ENCODE results near the gene DNAAF8.

The DNAAF8 gene

DNA sequence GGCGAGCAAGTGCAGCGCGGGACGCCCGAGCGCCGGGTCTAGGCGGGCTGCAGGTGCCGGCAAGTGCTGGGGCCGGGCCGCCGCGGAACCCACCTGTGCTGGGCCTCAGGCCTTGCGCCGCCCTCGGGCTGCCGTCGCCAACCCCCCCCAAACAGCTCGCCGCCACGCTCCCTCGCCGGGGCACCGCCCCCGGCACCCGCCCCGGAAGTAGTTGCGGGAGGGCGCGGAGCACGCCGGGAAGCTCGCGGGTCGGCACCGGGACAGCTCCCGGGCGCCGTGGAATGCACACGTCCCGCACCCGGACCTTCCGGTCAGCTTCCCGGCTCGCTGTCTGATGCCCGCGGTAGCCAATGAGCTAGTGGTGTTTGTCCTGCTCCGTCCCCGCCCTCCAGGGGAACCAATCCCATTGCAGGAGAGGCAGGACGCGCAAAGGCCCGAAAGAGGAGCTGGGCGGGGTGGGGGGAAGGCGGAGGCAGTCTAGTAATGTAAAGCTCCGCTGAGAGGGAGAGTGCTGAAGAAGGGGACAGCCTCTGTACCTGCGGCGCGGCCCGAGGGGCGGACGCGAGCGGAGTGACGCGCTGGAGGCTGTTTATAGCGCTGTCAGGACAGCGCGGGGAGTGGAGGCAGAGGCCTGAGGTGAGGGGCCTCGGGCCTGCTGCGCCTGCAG, at the start of gene DNAAF8, which contains the start of gene ANKS3:
Gene DNAAF8 (plus strand): TSS at position 475 of the 667 bp plus-strand sequence. CDS start 1,978 bp downstream, outside the sequence.
Gene ANKS3 (minus strand): TSS at position 209 of the 667 bp plus-strand sequence. CDS start 4,122 bp downstream, outside the sequence.
- DNase-seq (ENCODE audit: low read depth), result peak; percentile 99

DNA sequence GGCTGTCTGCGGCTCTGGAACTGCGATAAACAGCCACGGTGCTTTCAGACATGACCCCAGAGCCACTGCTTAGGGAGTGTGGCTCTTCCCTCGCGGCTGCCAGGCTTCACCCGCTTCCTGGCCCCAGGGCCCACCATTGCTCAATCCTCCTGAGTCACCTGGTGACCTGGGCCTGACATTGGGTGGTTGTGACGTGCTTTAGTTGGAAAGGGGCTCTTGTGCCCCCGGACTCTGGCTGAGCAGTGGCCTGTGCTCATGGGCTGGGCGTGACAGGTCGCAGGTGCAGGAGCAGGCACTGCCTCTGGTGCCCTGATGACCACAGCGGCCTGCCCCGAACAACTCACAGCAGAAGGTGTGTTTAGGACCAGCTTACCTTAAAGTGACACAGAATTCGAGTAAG, 49.6 kb upstream of the DNAAF8 start:
- no peak for DNase-seq (ENCODE audit: low read depth)

DNA sequence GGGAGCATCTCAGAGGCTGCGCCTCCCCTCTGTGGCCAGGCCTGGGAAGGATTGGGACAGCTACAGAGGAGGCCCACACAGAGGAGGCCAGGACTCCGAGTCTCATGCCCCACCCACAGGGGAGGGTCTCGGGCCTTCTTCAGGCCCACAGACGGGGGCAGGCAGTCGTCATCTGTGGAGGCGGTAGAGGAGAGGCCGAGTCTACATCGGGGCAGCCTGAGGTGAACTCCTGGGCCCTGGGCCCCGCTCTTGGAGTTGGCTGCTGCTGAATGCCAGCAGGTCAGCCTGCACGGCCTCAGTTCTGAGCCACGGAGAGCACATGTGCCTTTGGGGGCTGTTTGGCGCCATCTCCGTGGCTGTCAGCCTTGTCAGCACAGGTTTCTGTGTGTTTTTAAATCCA, 49.0 kb upstream of the DNAAF8 start:
- DNase-seq (ENCODE audit: low read depth), result no peak

DNA sequence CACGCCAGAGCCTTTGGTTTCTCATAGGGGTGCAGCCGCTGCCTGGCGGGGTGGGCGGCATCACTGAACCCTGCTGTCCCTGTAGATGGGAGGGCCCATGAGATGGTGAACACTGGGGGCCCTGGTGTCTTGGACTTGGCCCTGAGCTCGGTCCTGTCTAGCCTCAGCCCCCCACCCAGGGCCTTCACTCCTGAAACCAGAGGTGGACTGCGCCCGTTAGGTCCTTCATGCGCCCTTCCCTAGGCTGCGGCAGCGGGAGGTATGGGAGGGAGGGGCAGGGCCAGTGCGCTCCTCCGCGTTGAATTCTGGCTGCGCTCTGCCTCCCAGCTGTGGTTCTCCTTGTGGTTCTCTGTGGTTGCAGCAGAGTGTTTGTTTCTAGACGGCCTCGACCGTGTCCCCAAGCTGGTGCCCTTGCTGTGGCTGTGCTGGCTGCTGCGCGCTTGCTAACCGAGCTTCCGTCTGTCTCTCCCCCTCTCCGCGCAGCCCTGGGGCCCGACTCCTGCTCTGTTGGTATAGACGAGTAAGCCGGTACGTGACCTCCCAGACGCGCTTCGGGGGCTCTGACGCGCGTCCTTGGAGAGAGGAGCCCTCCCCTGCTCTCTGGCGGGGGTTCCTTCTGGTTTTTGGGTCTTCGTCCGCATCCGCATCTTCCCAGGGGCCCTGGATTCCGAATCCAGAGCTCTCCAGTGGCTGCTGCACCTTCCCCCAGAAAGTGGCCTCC, 48.4 kb upstream of the DNAAF8 start:
- no peak for DNase-seq (ENCODE audit: low read depth)

DNA sequence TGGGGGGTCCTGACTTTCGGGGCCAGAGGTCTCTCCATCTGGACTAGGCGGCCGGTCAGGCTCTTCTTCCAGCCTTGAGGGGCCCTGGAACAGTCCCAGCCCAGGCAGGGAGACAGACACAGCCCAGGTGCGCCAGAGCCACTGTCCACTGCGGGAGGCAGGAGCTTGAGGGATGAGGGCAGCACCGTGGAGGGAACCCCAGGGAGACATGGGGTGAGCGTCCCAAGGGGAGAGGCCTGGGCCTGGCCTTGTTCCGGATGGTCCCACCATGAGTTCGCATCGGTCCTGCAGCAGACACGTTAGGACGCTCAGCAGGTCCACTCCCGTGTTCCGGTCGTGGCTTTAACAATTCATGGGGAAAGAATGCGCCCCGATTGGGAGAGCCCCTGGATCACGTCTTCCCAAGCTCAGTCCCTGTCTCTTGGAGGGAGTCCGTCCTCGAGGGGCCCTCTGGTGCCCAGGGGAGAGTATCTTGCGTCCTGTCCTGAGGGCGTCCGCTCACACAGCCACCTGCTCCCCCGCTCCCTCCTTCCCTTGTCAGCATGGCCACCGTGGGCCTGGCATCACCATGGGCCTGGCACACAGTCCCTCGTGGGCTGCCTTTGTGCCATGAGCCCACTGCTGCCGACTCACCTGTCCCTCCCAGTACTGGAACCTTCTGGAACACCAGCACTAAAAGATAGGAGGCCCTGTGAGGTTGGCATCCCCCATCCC, 47.7 kb upstream of the DNAAF8 start:
- no peak for DNase-seq (ENCODE audit: low read depth)

DNA sequence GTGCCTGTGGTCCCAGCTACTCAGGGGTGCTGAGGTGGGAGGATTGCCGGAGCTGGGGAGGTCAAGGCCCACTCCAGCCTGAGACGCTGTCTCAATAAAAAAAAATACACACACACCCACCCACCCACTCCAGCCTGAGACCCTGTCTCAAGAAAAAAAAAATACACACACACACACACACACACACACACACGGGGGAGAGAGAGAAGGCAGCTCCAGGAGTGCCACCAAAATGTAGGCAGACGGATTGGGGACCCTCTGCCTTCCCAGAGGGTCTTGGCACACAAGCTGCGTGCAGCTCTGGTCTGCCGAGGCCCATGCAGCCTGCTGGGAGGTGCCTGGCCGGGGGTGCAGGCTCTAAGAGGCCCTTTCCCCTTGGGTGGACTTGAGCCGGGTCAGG, 46.9 kb upstream of the DNAAF8 start:
- no peak for DNase-seq (ENCODE audit: low read depth)

DNA sequence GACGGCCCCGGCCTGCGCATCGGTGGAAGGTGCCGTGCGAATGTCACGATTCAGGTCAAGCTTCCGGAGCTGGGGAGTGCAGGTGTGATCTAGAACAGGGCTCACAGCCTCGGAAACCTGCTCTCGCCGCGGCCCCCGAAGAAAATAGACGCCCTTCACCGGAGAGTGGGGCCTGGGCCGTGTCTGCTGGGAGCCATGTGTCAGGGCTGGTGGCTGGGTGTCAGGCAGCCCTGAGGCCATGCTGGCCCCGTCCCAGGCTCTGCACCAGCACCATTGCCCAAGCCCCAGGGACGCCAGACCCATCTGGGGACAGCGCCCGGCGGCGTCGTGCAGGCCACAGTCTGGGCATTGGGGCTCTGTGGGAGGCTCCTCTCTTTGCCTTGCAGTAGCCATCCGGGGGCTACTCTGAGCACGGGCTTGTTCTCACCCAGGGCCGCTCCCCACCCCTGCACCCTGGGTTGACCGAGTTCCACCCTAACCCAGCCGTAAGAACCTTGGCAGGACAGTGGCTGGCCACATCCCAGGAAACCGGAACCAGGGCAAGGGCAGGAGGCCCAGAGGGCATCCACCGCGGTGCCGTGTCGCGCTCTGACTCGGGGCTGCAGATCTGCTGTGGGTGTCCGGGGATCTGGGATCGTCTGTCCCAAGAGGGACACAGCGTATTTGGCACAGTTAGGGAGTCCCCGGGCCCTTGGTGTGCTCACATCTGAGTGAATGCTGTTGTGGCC, 46.2 kb upstream of the DNAAF8 start:
- DNase-seq (ENCODE audit: low read depth), result no peak

DNA sequence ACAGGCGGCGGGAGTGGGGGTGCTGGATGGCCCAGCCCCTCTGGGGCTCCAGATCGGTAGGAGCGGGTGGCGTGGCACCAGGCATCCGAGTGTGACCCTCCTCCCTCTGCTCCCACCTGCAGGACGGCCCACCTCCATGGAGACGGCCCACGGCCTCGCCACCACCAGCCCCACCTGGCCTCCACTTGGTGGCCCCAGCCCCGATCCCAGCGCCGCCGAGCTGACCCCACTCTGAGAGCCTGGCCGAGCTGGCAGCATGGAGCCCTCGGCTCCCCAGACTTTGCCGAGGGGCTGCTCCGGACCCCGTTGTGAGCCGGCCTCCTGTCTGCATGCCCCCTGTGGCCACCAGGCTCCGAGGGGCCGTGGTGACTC, 45.7 kb upstream of the DNAAF8 start:
- no peak for DNase-seq (ENCODE audit: low read depth)

DNA sequence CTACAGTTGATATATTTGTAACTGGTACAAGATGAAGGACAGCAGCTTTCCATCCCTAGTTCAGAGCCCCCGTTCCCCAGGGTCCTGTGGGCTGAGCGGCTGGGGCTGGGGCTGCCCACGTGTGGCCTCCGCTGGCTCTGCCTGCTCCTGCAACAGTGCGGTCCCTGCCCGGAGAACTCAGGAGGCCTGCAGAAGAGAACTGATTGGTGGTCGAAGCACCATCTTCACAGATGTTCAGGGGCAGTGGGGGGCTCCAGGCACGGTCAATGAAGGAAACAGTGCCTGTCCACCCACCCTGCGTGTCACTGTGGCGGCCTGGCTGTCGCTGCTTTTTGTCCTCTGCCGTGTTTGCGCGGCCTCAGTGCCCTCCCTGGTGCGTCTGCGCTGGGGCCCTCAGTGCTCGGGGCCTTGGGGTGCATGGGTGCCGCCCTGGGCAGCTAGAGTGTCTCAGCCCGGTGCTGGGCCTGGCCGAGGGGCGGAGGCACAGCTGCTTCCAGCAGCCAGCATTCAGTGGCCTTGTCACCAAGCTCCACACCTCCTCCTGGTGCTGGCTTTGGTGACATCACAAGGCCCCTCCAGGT, 45.2 kb upstream of the DNAAF8 start:
- DNase-seq (ENCODE audit: low read depth), result no peak

DNA sequence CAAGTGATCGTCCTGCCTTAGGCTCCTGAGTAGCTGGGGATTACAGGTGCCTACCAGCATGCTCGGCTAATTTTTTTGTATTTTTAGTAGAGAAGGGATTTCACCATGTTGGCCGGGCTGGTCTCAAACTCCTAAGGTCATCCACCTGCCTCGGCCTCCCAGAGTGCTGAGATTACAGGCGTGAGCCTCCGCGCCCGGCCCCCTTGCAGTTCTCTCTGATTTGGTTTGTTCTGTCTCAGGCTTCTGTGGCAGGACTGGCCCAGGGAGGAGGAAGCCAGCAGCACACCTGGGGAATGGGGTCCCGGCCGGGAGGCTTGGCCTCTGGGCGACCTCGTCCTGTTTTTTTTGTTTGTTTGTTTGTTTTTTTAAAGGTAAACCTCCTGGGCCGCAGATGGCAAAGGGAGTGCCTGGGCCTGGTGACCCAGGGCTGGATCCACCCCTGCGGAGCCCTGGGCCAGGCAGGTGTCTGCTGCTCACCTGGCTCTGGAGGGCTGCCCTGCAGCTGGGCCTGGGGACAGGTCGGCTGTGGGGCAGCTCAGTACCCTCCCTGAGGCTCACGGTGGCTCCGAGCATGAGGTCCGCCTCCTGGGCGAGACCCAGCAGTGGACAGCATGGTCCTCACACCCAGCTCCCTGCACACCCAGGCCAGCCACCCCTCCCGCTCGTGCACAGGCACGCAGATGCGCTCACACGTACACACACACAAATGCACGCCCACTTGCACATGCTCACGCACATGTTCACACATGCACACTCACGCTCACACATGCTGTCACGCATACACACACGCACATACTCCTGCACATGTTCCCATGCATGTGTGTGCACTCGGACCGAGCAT, 44.3 kb upstream of the DNAAF8 start:
- no peak for DNase-seq (ENCODE audit: low read depth)

DNA sequence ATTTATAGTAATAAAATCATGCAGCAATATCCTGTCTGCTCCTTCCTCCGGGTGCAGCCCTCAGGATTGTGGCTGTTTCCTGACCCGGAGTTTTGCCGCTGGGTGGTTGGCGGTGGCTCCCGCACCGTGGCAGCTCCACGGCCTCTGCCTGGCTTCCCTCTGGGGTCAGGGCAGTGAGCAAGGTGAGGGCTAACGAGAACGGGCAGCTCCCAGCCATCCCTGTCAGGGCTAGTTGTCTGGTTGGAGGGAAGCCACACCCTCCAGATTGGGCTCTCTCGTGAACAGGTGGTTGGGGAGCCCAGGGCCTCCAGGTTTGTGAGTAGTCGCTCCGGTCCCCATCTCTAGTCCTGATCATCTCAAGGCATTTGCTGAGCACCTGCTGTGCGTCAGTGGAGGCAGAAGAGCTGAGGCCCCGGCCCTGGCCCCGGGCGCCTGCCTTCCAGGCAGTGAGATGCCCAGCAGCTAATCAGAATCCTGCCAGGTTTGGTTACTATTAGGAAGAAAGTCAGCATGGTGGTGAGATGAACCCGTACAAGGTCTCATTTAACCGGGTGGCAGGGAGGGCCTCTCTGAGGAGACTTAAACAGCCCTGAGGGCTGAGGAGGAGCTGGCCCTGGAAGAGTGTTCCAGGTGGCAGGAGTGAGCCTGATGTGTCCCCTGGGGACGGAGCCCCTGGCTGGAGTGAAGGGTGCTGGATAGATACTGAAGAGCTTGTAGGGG, 43.2 kb upstream of the DNAAF8 start:
- no peak for DNase-seq (ENCODE audit: low read depth)

DNA sequence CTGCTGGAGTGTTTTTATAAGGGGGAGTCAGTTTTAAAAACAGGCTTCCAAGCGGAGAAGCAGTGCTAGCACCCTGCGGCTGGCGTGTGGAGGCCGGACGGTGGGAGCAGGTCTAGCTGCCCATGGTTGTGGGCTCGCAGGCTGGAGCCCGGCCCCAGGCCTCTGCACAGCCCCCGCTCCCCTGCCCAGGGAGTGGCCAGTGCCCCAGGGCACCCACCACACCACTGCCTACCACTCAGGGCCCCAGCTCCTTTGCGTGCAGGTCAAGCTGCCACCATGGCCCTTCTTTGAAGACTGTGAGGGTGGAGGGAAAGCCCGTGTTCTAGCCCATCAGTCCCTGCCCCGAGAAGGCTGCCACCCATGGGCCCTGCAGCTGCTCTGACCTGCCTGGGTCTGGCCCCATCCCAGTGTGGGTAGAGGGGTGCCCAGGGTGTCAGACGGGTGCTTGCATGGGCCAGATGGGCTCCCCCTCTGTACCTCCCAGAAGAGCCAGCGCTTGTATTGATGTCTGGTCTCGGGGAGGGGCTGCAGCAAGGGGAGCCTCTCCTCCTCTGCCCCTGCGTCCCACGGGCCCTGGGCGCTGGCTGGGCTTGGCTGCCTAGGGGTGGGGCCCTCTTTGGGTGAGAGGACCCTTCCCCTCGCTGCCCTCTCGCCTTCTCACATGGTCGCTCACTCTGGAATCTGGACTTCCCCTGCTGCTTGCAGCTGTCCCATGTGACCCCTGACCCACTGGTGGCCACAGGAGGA, 42.5 kb upstream of the DNAAF8 start:
- no peak for DNase-seq (ENCODE audit: low read depth)

DNA sequence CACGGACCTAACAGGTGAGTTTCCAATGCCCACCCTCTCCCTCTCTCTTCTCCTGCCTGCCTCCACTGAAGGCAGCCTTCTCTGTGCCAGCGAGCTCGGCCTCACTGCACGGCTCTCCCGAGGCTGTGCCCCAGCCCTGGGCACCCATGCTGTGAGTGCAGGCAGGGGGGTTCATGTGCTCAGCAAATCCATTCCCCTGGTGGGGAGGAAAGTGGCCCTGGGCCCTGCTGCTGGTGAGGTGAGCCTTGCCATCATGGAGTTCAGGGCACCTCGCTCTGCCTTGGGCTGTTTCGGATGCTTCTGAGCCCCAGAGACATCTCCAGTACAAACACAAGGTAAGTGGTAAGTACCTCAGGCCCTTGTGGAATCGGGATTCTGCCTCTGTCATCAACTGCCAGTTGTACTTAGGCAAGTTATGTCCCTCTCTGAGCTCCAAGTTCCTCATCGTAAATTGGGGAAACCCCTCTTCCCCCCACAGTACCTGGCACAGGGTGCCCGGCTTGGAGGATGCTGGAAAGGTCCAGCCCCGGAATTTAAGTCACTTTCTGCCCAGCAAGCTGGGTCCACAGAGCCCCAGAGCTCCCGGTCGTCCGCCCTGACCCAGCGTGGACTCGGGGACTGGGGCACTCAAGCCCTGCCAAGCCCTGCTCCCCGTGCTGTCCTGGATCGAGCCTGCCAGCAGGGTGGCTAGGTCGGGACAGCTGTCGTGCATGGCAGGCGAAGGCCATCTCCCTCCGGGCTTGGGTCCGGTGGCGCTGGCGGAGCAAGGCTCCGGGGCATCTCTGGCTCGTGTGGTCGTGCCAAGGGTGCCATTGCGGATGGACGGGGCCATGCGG, 41.7 kb upstream of the DNAAF8 start:
- no peak for DNase-seq (ENCODE audit: low read depth)

DNA sequence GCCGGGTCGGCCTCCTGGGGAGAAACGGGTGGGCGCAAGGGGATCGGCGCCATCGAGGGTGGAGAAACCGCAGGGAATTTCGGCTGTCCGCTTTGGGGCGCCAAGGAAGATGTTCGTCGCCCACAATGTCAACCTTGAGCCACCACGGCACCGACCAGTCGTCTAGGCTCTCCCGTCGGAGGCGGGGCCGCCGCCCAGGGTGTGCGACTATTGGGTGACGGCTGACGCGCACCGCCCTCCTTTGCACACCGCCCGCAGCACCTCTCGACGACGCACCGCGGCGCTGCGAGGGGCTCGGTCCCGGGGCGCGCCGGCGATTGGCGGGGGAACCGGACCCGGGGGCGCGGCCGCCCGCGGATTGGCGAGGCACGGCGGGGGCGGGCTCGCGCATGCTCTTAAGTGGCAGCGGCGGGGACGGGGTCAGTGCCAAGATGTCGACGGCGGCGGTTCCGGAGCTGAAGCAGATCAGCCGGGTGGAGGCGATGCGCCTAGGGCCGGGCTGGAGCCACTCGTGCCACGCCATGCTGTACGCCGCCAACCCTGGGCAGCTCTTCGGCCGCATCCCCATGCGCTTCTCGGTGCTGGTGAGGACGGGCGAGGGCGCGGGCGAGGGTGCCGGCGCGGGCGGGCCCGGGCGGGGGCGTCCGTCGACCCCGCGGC, 40.9 kb upstream of the DNAAF8 start, which contains the start of gene NUDT16L1:
Gene NUDT16L1 (plus strand): TSS at position 267 of the 660 bp plus-strand sequence. CDS start 165 bp downstream, at position 432.
- peak; percentile 95 for DNase-seq (ENCODE audit: low read depth)

DNA sequence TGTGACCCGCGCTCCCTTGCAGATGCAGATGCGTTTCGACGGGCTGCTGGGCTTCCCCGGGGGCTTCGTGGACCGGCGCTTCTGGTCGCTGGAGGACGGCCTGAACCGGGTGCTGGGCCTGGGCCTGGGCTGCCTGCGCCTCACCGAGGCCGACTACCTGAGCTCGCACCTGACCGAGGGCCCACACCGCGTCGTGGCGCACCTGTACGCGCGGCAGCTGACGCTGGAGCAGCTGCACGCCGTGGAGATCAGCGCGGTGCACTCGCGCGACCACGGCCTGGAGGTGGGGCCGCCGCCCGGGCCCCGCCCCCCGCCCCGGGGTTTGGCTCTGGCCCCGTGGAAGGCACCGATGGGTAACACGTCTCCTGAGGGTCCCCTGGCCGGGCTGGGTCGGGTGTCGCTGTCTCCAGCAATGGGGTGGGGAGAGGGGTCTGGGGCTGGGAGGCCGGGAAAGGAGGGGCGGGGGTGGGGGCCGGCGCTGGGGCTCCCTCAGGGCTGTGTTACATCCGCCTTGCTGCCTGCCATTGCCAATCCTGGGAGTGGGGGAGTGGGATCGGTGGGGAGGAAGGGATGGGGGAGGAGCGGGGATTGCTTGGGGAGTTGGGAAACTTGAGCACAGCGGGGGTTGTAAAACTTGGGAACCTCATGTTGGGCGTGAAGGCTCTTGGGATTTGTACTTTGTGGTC, 40.2 kb upstream of the DNAAF8 start:
- peak; percentile 51 for DNase-seq (ENCODE audit: low read depth)

DNA sequence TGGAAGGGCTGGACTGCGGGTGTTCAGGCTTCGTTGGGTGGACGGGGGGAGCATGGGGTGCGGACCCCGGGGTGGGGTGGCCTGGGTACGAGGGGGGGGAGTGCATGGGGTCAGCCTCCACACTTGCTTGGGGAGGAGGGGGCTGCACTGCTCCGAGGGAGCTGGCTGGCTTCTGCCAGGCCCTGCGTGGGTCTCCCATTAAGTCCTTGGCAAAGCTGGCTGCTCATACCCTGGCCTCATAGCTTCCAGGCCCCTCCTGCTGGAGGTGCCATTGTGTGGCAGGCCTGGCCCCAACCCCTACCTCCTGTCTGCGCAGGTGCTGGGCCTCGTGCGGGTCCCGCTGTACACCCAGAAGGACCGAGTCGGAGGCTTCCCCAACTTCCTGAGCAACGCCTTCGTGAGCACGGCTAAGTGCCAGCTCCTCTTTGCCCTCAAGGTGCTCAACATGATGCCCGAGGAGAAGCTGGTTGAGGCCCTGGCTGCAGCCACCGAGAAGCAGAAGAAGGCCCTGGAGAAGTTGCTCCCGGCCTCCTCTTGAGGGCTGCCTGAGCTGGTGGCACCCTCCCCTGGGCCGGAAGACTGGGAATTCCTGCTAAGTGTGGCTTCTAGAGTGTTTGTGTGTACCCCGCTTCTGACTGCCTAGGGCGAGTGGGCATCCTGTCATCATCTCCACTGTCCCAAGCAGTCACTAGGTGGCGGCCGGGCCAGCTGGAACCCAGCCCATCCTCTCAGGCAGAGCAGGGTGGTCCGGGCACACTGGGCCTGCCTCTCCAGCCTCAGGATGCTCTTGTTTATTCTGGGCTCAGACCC, 39.5 kb upstream of the DNAAF8 start:
- DNase-seq (ENCODE audit: low read depth), result no peak

Measured in iris pigment epithelial cell (primary cell).